NCI-H2107 (cell line): ENCODE results near the gene CHST5.
A peak's percentile ranks its signal among the peaks of the same experiment; 100 is the strongest.

ENCODE experiments used
- DNase-seq: peaks from one replicate; lab custom pipeline; 2025; lab: John Stamatoyannopoulos, UW

CHST5 gene

DNA sequence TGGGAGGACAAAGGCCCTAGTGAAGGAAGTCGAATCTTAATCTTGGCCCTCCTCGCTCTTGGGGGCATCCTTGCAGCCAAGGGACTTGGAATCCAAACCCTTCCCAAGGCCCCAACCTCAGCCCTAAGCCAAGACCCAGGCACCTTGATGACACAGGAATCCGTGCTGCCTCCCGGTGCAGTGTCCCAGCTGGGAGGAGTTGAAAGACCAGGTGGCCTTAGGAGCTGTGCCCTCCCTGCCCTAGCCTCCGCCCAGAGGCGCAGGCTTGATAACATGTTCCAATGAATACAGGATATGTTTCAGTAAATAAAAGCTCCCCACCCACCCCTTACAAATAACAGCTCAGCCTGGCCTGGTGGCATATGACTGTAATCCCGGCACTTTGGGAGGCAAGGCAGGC lies at the start of gene CHST5:
Gene CHST5, minus strand, starts transcription at position 208 of the 400 bp plus-strand sequence. CDS start 5,724 bp downstream, outside the sequence.
- DNase-seq = no peak

DNA sequence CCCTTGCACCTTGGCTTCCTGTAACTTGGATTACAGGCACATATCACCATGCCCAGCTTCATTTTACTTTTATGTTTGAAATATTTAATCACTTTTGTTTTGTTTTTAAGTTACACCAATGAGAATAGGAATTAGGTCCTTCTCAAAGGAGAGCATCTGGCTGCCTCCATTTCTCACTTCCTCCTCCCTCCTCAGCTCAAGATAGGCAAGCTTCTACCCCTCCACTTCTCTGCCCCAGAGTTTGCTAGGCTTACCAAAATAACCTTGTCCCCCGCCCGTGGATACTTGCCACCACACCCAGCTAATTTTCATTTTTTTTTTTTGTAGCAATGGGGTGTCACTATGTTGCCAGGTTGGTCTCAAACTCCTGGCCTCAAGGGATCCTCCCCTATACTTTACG lies 48.2 kb upstream of the CHST5 start:
- no peak for DNase-seq

DNA sequence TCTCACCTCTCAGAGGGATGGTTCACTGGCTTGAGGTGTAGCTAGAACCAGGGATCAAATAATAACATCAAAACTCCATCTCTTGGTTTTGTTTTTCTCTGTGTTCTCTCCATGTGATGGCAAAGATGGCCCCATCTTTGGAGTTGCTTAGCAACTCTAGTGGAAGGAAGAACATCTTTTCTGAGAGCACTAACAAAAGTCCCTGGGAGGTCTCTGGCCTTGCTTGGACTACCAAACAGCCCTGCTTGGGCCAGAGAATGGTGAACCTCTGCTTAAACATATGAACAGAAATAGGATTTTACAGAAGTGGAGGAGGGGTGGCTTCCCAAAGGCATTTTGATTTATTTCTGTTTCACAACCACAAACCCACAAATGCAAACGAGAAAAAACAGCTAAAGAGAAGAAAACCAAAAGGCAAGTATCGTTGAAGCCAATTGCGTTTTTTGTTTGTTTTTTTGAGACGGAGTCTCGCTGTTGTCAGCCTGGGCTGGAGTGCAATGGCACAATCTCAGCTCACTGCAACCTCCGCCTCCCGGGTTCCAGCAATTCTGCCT lies 43.5 kb upstream of the CHST5 start:
- no peak for DNase-seq

- DNase-seq = no peak
These were observed 42.8 kb upstream of the CHST5 start for GRCh38 chr16:75578725-75579124.

GRCh38 chr16:75578212-75578611 lies 42.3 kb upstream of the CHST5 start:
- no peak for DNase-seq

GRCh38 chr16:75576384-75576811 lies 40.5 kb upstream of the CHST5 start:
- DNase-seq = no peak

GRCh38 chr16:75575958-75576357 lies 40.0 kb upstream of the CHST5 start:
- no peak for DNase-seq

- no peak for DNase-seq
These were observed 38.0 kb upstream of the CHST5 start for GRCh38 chr16:75573955-75574354.

- DNase-seq = no peak
These were observed 37.1 kb upstream of the CHST5 start for GRCh38 chr16:75572864-75573542.

- no peak for DNase-seq
These were observed 34.6 kb upstream of the CHST5 start for GRCh38 chr16:75570396-75571065.

- no peak for DNase-seq
These were observed 32.0 kb upstream of the CHST5 start for GRCh38 chr16:75567911-75568310.

DNA sequence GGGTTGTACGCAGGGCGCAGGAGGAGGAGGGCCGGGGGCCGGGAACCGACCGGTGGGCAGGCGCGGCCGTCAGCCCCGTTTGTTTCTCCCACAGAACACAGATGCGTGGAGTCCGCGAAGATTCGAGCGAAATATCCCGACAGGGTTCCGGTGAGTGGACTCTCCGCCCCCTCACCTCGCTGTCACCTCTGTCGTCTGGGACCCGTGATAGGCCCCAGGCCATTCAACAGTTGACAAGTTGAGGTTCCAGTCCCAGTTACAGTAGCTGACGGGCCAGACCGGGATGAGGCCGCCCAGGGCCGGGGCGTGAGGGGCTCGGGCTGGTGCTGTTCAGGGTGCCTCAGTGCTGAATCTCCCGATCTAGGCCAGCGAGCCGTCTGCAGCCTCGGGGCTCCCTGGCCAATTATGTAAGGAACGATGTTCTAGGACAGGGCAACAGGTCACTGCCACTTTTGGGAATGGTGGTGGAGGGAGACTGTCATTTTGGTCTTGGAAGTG lies 30.9 kb upstream of the CHST5 start:
- no peak for DNase-seq

DNA sequence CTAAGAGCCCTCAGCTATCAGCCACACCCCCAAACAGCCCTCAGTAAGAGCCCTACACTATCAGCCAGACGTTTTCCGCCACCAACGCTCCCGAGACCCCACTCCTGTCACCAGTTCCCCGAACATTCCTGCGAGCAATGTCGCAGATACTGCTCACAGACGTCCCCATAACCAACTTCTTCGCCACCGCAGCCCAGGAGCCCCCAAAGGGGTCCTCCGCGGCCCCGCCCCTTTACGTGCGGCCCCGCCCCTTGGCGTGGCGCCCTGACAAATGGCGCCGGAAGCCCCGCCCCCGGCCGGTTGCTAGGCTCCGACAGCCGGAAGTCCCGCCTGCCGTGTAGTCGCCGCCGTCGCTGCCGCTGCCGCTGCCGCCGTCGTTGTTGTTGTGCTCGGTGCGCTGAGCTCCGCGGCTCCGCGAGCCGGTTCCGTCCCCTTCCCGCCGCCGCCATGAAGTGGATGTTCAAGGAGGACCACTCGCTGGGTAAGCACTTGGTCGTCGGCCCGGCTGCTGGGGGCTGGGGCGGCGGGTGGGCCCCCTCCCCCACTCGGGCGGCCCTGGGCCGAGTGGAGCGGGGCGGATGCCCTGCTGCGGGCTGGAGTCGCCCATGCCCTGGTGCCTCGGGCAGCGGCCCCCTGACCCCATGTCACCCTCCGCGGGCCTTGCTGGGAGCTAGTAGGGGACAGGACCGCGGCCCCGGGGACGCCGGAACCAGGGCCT lies 30.3 kb upstream of the CHST5 start, which contains the start of gene GABARAPL2:
Gene GABARAPL2, plus strand, starts transcription at position 340 of the 718 bp plus-strand sequence. Its CDS starts 108 bp downstream, at position 448.
- peak; percentile 68 for DNase-seq

DNA sequence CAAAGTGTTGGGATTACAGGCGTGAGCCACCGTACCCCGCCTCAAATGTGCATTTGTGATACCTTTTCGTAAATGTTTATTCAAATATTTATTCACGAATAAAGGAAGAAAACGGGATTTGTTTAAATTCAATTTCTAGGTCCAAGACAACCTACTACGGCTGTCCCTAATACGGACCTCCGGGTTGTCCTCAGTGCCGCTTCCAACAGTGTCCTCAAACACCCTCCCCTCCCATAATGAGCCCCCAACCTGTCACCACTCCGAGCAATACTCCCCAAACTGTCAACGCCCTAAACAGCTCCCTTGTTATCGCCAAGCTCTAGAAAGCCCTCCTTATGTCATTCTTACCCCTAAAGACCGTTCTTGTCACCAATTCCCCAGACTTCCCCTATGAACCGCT lies 29.7 kb upstream of the CHST5 start:
- no peak for DNase-seq

DNA sequence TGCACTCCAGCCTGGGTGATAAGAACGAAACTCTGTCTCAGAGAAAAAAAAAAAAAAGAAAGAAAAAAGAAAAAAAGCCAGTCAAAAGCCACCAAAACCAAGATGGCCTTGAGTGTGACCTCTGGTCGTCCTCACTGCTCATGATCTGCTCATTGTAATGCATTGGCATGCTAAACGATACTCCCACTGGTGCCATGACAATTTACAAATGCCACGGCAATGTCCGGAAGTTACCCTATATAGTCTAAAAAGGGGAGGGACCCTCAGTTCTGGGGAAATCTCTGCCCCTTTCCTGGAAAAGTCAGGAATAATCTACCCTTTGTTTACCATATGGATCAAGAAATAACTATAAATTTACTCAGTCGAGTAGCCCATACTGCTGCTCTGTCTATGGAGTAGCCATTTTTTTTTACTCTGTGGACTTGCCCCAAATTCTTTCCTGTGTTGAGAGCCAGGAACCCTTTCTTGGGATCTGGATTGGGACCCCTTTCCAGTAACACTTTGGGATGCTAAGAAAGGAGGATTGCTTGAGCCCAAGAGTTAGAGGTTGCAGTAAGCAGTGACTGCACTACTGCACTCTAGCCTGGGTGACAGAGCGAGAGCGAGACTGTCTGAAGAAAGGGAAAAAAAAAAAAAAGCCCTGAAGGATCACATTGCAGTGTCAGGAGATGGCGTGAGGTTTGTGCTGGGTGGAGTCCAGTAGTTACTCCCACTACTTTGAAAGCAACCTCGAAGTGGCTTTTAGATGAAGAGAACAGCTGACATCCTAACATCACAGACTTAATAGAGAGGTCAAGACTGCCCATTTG lies 23.9 kb upstream of the CHST5 start:
- DNase-seq = no peak

GRCh38 chr16:75558846-75559401 lies 23.0 kb upstream of the CHST5 start:
- DNase-seq = no peak

DNA sequence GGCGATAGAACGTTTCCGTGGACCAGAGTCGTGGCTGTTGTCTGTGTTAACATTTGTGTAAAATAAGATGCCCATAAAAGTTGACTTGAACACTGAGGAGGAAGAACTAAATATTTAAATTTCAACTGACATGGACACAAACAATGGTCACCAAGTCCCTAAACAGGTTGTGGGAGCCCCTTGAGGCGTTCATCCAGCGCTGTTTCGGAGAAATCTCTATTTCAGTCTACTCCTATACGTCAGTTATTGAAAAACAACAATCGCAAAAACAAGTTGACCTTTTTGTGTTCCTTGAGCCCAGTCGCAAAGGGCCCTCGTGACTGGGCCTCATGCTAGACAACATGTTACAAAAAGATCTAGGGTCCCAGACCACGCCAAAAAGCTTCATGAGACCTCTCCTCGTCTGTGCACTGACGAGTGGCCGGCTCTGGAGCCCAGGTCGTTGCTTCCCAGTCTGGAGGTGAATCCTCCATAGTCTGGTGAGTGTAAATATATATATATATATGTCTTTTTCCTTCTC lies 20.6 kb upstream of the CHST5 start:
- no peak for DNase-seq

GRCh38 chr16:75555707-75556430 lies 20.0 kb upstream of the CHST5 start, which contains the start of gene TMEM231:
Gene TMEM231, minus strand, starts transcription at chr16:75556252. Its CDS starts 43 bp downstream, at chr16:75556209.
- DNase-seq = peak; percentile 89

DNA sequence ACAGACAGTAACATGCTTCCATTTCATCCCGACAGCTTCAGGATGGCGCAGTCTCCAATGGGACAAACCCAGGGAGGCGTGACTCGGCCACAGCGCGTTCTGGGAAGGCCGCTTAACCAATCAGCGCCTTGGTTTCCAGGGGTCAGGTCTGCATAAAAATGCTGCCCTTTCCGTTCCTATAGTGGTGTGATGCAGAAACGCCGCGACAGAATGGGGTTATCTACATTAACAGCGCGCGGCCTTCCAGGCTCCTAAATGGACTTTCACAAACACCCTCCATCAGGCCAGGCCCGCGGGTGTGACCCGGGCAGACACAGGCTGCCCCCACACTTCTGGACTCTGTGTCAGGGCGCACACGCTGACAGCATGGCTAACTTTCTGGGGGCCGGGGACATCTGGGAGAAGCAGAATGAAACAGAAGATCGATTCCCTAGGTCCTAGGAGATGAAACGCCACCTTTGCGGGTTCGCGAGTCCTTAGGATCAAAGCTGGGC lies 19.4 kb upstream of the CHST5 start:
- peak; percentile 40 for DNase-seq

DNA sequence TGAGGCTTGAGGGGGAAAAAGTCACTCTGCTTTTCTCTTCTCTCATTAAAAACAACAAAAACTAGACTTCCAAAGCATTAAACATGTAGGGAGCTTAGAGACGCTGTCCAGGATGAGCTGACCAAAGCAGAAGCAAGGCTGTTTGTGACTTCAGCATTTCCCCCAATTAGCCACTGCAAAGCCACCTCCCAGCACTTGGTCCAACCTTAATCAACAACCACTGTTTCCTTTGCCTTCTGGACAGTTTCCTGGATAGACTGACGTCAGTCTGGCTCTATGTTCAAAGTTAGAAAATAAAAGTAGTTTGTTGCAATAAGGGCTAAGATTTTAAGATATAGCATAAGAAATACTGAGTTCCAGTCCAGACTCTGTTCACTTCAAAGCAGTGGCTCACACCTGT lies 17.0 kb upstream of the CHST5 start:
- DNase-seq = no peak
